ENCODE results near the gene SLC37A3. TPM values are rescaled to one million over a fixed set of nuclear protein-coding genes. Genes with fewer than 3 reads are reported as not detected.

The SLC37A3 gene
- total RNA-seq, 4 donors from 2014 or later: 71.9 to 123 (median 86.9) TPM

DNA sequence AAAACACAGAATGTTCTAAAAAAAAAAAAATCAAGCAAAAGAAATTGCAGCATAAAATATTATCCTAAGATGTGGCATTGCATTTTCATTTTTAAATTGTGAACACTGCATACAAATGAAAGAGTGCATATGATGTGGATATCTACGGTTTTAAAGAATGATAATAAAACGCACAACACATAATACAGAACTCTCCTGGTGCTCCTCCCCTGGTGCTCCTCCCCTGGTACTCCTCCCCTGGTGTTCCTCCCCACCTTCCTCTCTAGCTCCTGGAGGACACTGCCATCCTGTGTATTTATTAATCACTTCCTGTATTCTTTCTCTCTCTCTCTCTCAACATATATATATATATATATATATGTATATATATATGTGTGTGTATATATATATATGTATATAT, 100.1 kb downstream of the SLC37A3 start:
- 86 to 94% methylated on average over 2 of the region's 2 CpGs for WGBS, 2 donors
- no peaks in the 10 kb centered on the region for H3K9me3 ChIP-seq
- no peak overlapping the region for H3K4me3 ChIP-seq (replicated peaks in 1 of 3)
- H3K27me3 ChIP-seq: no peaks in the 10 kb centered on the region
- TF ChIP-seq POLR2A (IDR thresholded peaks at IDR 0.05): no peak
- TF ChIP-seq, protein P1, sequence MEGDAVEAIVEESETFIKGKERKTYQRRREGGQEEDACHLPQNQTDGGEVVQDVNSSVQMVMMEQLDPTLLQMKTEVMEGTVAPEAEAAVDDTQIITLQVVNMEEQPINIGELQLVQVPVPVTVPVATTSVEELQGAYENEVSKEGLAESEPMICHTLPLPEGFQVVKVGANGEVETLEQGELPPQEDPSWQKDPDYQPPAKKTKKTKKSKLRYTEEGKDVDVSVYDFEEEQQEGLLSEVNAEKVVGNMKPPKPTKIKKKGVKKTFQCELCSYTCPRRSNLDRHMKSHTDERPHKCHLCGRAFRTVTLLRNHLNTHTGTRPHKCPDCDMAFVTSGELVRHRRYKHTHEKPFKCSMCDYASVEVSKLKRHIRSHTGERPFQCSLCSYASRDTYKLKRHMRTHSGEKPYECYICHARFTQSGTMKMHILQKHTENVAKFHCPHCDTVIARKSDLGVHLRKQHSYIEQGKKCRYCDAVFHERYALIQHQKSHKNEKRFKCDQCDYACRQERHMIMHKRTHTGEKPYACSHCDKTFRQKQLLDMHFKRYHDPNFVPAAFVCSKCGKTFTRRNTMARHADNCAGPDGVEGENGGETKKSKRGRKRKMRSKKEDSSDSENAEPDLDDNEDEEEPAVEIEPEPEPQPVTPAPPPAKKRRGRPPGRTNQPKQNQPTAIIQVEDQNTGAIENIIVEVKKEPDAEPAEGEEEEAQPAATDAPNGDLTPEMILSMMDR (IDR thresholded peaks at IDR 0.05): no peak
- H3K4me1 ChIP-seq: peaks cover 0 to 6% of the 10 kb centered on the region in 2 donors
- DNase-seq: no peak
- no peak overlapping the region for H3K27ac ChIP-seq
- H3K36me3 ChIP-seq: no peaks in the 10 kb centered on the region
- intact Hi-C loops (cut with DNase I): no loop called here

DNA sequence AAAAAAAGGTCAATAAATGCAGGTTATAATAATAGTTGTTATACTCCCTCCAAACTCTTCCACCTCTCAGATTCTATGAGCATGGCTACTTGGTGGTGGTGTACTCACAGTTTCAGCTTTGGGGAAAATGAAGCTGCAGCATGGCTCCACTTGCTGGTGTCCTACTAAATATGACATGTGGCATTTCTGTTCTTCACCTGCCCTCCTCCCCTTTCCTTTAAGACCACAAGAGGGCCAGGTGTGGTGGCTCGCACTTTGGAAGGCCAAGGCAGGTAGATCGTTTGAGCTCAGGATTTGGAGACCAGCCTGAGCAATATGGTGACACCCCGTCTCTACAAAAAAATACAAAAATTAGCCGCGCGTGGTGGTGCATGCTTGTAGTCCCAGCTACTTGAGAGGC, 101.1 kb downstream of the SLC37A3 start:
- no peak for DNase-seq
- no peaks in the 10 kb centered on the region for H3K9me3 ChIP-seq
- 88 to 93% methylated on average over 6 of the region's 6 CpGs for WGBS, 2 donors
- no peaks in the 10 kb centered on the region for H3K36me3 ChIP-seq
- no peaks in the 10 kb centered on the region for H3K27me3 ChIP-seq
- H3K27ac ChIP-seq: no peak overlapping the region
- no peak for TF ChIP-seq POLR2A (IDR thresholded peaks at IDR 0.05)
- TF ChIP-seq, protein P1 (IDR thresholded peaks at IDR 0.05): no peak
- H3K4me1 ChIP-seq: peaks cover 0 to 6% of the 10 kb centered on the region in 2 donors
- intact Hi-C loops (cut with DNase I): no loop called here
- no peak overlapping the region for H3K4me3 ChIP-seq (replicated peaks in 1 of 3)

DNA sequence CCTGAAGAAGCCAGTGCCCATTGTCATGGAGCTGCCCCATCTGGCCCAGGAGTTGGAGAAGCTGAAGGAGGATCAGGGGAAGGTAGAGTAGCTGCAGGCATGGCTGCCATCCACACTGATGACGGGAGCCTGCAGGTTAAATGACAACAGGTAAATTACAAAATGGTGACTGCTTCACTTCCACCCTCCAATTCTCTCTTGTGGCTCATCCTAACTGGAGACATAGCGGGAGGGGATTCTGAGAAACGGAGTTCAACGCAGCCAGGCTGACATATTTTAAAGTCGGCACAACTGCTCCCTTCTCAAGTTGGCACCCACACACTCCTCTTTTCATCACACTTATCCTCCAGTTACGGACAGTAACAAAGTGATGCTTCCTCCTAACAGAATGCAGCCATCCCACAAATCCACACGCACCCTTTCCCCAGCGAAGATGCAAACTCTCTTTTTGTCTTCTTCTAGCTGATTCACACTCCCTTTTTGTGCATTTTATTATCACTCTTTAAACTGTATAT, 103.0 kb downstream of the SLC37A3 start:
- no peaks in the 10 kb centered on the region for H3K36me3 ChIP-seq
- no peak for DNase-seq
- 92 to 96% methylated on average over 8 of the region's 8 CpGs for WGBS, 2 donors
- intact Hi-C loops (cut with DNase I): no loop called here
- no peak overlapping the region for H3K4me3 ChIP-seq (replicated peaks in 1 of 3)
- no peaks in the 10 kb centered on the region for H3K27me3 ChIP-seq
- H3K4me1 ChIP-seq: no peaks in the 10 kb centered on the region
- no peaks in the 10 kb centered on the region for H3K9me3 ChIP-seq
- TF ChIP-seq, protein P1 (IDR thresholded peaks at IDR 0.05): no peak
- no peak for TF ChIP-seq POLR2A (IDR thresholded peaks at IDR 0.05)
- H3K27ac ChIP-seq: no peak overlapping the region

DNA sequence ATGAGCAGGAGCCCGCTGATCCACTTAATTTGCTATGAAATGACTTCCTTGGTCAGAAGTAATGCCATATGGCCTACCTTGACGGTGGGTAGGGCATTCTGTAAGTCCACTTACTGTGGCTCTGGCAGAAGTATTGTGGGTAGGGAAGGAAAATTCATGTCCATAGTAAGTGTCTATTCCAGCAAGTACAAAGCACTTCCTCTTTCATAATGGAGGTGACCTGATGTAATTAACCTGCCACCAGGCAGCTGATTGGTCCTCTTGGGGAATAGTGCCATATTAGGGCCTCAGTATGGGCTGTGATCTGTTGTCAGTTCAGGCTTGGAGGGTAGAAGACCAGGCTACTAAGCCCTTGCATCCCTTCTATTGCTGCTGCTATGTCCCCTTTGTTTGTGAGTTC, 103.9 kb downstream of the SLC37A3 start:
- WGBS, 2 donors: 97 to 100% methylated on average over 2 of the region's 2 CpGs
- Histone ChIP-seq H3K36me3 (no peaks in the 10 kb centered on the region), H3K4me1 (no peaks in the 10 kb centered on the region), H3K9me3 (no peaks in the 10 kb centered on the region), H3K27ac (no peak overlapping the region), H3K27me3 (no peaks in the 10 kb centered on the region), H3K4me3 (replicated peaks in 1 of 3) (no peak overlapping the region)
- TF ChIP-seq POLR2A (IDR thresholded peaks at IDR 0.05): no peak
- TF ChIP-seq, protein P1 (IDR thresholded peaks at IDR 0.05): no peak
- DNase-seq: no peak
- intact Hi-C loops (cut with DNase I): no loop called here

DNA sequence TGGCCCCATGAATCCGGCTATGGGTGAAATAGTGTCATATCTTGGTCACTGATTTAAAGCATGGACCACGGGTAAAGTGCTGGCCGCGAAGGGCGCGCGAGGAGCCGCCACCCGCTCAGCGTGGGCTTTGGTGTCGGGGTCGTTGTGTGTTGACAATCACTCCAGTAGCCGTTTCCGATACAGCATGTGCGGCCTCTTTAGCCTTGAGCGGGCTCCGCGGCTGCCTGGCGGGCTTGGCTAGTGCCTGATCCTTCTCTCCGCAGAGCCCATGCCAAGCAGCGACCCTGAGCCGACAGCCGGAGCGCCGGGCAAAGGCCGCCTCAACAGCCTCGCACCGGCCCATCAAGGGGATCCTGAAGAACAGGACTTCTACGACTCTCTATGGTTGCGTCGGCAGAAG, 105.9 kb downstream of the SLC37A3 start:
- Histone ChIP-seq H3K9me3 (no peaks in the 10 kb centered on the region), H3K27ac (no peak overlapping the region), H3K36me3 (no peaks in the 10 kb centered on the region), H3K4me1 (no peaks in the 10 kb centered on the region), H3K4me3 (replicated peaks in 1 of 3) (no peak overlapping the region), H3K27me3 (no peaks in the 10 kb centered on the region)
- WGBS, 2 donors: 88 to 93% methylated on average over 31 of the region's 31 CpGs
- no peak for TF ChIP-seq POLR2A (IDR thresholded peaks at IDR 0.05)
- TF ChIP-seq, protein P1 (IDR thresholded peaks at IDR 0.05): no peak
- intact Hi-C loops (cut with DNase I): no loop called here
- no peak for DNase-seq
